Measurements from ENCODE around the gene FGR.

DNA sequence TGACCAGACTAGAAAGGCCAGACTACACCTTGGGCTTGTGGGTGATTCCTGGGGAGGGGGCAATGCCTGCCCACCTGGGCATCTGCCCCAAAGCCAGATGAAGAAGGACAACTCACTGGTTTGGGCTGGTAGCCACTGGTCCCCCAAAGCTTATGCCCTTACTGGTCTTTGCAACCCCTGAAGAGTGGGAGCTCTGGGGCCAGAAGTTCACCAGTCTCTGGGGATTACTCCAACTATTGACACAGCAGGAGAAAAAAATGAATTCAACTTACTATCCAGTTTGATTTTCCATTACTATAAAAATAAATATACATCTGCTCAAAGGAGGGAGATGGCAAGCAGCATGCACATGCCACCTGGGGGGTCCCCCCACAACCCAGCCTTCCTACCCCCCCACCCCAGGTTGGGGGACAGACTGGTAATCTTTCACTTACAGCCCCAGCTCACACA, 33.6 kb downstream of the FGR start:
- TF ChIP-seq, protein P1, sequence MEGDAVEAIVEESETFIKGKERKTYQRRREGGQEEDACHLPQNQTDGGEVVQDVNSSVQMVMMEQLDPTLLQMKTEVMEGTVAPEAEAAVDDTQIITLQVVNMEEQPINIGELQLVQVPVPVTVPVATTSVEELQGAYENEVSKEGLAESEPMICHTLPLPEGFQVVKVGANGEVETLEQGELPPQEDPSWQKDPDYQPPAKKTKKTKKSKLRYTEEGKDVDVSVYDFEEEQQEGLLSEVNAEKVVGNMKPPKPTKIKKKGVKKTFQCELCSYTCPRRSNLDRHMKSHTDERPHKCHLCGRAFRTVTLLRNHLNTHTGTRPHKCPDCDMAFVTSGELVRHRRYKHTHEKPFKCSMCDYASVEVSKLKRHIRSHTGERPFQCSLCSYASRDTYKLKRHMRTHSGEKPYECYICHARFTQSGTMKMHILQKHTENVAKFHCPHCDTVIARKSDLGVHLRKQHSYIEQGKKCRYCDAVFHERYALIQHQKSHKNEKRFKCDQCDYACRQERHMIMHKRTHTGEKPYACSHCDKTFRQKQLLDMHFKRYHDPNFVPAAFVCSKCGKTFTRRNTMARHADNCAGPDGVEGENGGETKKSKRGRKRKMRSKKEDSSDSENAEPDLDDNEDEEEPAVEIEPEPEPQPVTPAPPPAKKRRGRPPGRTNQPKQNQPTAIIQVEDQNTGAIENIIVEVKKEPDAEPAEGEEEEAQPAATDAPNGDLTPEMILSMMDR (IDR thresholded peaks at IDR 0.05 in 2 of 3, conservative IDR thresholded peaks at IDR 0.05 in 1 of 3; ENCODE audit: borderline replicate concordance in 1 of 3, insufficient read depth in 1 of 3, low read depth in 2 of 3, low read length in 2 of 3): no peak
- TF ChIP-seq POLR2AphosphoS5 (IDR thresholded peaks at IDR 0.05; ENCODE audit: low read depth, low read length): no peak
- TF ChIP-seq, protein P2, sequence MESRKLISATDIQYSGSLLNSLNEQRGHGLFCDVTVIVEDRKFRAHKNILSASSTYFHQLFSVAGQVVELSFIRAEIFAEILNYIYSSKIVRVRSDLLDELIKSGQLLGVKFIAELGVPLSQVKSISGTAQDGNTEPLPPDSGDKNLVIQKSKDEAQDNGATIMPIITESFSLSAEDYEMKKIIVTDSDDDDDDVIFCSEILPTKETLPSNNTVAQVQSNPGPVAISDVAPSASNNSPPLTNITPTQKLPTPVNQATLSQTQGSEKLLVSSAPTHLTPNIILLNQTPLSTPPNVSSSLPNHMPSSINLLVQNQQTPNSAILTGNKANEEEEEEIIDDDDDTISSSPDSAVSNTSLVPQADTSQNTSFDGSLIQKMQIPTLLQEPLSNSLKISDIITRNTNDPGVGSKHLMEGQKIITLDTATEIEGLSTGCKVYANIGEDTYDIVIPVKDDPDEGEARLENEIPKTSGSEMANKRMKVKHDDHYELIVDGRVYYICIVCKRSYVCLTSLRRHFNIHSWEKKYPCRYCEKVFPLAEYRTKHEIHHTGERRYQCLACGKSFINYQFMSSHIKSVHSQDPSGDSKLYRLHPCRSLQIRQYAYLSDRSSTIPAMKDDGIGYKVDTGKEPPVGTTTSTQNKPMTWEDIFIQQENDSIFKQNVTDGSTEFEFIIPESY (IDR thresholded peaks at IDR 0.05; ENCODE audit: extremely low read depth, insufficient replicate concordance, low read length): no peak
- no peak for TF ChIP-seq YY1 (IDR thresholded peaks at IDR 0.05; ENCODE audit: extremely low read depth, insufficient replicate concordance, low read depth, low read length)
- no peak for TF ChIP-seq CEBPB (IDR thresholded peaks at IDR 0.05; ENCODE audit: low read depth)
